Activated CD4-positive, alpha-beta T cell treated with anti-CD3 and anti-CD28 coated beads, Interleukin-2, Interleukin-4, amounts not matched to agents 100 ng/mL and 50 ng/mL, durations not matched to agents 16 hours and 8 hours (primary cell): ENCODE data around the gene UBE2F.

Experiments
- DNase-seq: peaks from one replicate; pipeline ENCODE4 v3.0.0-alpha.2; 2020; ENCODE audit warnings: low spot score

Gene UBE2F

GRCh38 chr2:238080518-238080917, 113.7 kb downstream of the UBE2F start:
- DNase-seq = no peak

- DNase-seq = no peak
Observed at GRCh38 chr2:238081150-238081549, 114.3 kb downstream of the UBE2F start.

- DNase-seq = no peak
Observed at GRCh38 chr2:238081561-238081960, 114.7 kb downstream of the UBE2F start.

- no peak for DNase-seq
Observed at GRCh38 chr2:238082151-238082550, 115.3 kb downstream of the UBE2F start.

GRCh38 chr2:238082827-238083226, 116.0 kb downstream of the UBE2F start:
- no peak for DNase-seq

GRCh38 chr2:238083919-238084318, 117.1 kb downstream of the UBE2F start:
- DNase-seq = no peak

- DNase-seq = no peak
Observed at GRCh38 chr2:238084761-238085160, 117.9 kb downstream of the UBE2F start.

GRCh38 chr2:238085899-238086298, 119.1 kb downstream of the UBE2F start:
- DNase-seq = no peak

- DNase-seq = no peak
Observed at GRCh38 chr2:238087211-238087610, 120.4 kb downstream of the UBE2F start.

GRCh38 chr2:238090887-238091286, 124.1 kb downstream of the UBE2F start:
- no peak for DNase-seq

- DNase-seq = no peak
Observed at GRCh38 chr2:238091436-238092060, 124.7 kb downstream of the UBE2F start.
